PFSK-1 (cell line): Measurements from ENCODE around the gene TMPRSS11B.

ENCODE experiments used
- POLR2AphosphoS5 ChIP-seq: IDR thresholded peaks from 2 replicates; pipeline ENCODE4 v1.6.1; 2012; ENCODE audit warnings: low read depth, mild to moderate bottlenecking, control low read depth, low read length, moderate library complexity
- REST ChIP-seq, 2 experiments: IDR thresholded peaks; 2 replicates each; pipeline versions ENCODE4 v1.6.1 to v1.8.0; 2011 to 2012; ENCODE audit warnings: low read depth in 2 of 2, low read length in 2 of 2, control low read depth in 1 of 2, inconsistent platforms in 1 of 2, mild to moderate bottlenecking in 1 of 2, moderate library complexity in 1 of 2; ENCODE audit not compliant: insufficient read depth in 1 of 2
- TAF1 ChIP-seq: IDR thresholded peaks from 2 replicates; pipeline ENCODE4 v1.6.1; 2012; ENCODE audit warnings: low read length, control low read depth, borderline replicate concordance; ENCODE audit not compliant: insufficient read depth

GRCh38 chr4:68259191-68259590, 13.7 kb upstream of the TMPRSS11B start:
- no peak for TF ChIP-seq TAF1
- TF ChIP-seq POLR2AphosphoS5, result no peak
- TF ChIP-seq REST (IDR thresholded peaks at IDR 0.05; ENCODE audit: insufficient read depth in 1 of 2, low read depth in 2 of 2, low read length in 2 of 2), result no peak
